GM06990 (cell line): ENCODE results near the gene CLCF1.

Source experiments
- DNase-seq: peaks from one replicate; pipeline ENCODE4 v3.0.0-alpha.2; 2011; ENCODE audit not compliant: insufficient read length; ENCODE audit errors: extremely low read depth
- H3K27me3 ChIP-seq: replicated peaks from 2 replicates; pipeline ENCODE4 v1.6.0; 2011; ENCODE audit warnings: low read length; ENCODE audit not compliant: control insufficient read depth, insufficient read depth
- H3K36me3 ChIP-seq: 2 replicates; pipeline ENCODE4 v1.5.1; 2011; ENCODE audit warnings: low read length; ENCODE audit not compliant: control insufficient read depth, insufficient read depth
- H3K4me3 ChIP-seq: replicated peaks from 2 replicates; pipeline ENCODE4 v1.5.1; 2011; ENCODE audit warnings: low read depth, mild to moderate bottlenecking, control low read depth, low read length
- CTCF ChIP-seq: IDR thresholded peaks from 2 replicates; pipeline ENCODE4 v1.5.1; 2011; ENCODE audit warnings: low read length, control low read depth, mild to moderate bottlenecking, inconsistent platforms; ENCODE audit not compliant: insufficient read depth, poor library complexity, severe bottlenecking

The CLCF1 gene

DNA sequence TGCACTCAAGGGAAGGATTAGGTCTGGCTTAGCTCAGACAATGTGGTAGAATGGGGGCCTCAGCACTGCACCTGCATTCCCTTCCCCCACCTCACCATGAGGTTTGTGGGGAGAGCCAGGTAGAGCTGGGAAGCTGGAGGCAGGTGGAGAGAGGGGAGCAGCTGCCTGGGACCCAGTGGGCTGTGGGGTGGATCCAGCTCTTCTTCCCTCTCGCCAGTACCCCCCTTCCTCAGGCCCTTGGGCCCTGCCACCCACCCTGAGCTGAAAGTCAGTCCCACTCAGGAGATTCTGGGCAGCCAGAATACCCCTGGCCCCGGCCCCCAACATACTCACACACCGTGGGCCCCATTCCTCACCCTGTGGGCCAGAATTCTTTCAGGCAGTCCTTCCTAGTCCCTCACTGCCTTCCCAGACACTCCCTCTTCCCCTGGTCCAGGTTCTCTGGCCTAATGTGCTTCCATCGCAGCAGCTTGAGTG is 17.0 kb downstream of the CLCF1 start:
- Histone ChIP-seq H3K4me3 (peak overlapping the region; percentile 10), H3K36me3 (peaks cover 2% of the 10 kb centered on the region; the same call in 1 of the 2 replicates), H3K27me3 (no peaks in the 10 kb centered on the region)
- no peak for DNase-seq
- TF ChIP-seq CTCF, result no peak

DNA sequence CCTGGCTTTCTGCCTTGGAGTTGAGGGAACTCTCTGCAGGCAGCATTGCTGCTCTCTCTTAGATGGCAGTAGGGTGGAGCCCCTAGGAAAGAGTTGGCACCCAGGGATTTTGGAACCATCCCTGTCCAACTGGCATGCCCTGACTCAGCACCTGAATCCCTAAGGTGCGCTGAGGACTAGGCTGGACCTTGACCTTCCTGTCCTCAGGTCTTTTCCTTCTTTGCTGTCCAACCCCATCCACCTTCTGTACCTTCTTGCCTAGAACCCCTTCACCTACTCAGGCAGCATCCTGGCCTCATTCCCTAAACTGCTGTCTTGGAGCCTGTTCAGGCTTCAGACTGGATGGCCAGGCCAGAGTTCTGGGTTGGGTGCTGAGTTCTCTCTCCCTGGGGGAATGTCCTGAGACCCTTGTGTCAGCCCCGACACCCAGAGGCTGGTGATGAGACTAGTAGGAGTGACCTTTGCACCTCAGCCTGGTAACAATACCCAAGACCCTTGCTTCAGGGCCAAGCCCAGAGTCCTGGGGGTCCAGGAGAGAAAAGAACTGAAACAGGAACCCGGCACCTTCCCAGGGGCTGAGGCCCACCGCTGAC is 17.5 kb downstream of the CLCF1 start:
- no peak for DNase-seq
- TF ChIP-seq CTCF, result no peak
- Histone ChIP-seq H3K36me3 (peaks cover 2% of the 10 kb centered on the region; the same call in 1 of the 2 replicates), H3K4me3 (no peak overlapping the region), H3K27me3 (no peaks in the 10 kb centered on the region)

DNA sequence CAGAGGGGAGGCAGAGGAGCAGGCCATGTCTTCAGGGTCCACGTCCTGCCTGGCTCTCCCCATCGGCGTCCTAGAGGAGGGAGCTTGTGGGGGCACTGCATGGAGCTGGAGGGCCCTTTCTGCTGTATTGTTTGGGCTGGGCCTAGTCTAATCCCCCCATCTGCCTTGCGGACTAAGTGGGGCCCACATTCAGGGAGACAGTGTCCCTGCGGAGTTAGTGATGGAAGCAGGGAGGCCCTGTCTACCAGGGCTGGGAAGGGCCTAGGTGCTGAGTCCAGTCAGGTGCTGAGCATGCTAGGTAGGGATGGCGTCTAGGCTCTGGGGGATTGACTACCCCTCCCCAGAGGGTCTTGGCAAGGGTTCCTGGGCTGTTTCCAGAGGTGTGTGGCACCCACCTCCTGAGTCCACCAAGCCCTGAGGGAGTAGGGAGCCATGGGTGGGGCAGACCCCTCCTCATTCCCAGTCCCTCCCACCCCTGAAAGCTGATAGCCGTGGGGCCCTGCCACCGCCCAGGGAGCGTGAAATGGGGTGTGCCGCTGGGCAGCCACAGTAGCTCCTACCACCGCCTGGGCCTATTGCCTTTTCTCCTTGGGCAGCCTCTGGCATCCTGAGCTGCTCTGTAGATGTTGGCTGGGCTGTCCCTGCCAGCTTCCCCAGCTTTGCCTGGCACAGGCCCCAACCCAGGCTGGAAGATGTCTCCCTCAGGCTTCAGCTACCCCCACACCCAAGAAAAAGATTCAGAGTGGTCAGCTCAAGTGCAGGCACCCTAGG is 18.2 kb downstream of the CLCF1 start:
- Histone ChIP-seq H3K27me3 (no peaks in the 10 kb centered on the region), H3K4me3 (no peak overlapping the region), H3K36me3 (peaks cover 2% of the 10 kb centered on the region; the same call in 1 of the 2 replicates)
- no peak for DNase-seq
- no peak for TF ChIP-seq CTCF

GRCh38 chr11:67354075-67355022 is 19.0 kb downstream of the CLCF1 start:
- Histone ChIP-seq H3K36me3 (peaks cover 2% of the 10 kb centered on the region; the same call in 1 of the 2 replicates), H3K4me3 (peak overlapping the region; percentile 76), H3K27me3 (no peaks in the 10 kb centered on the region)
- no peak for DNase-seq
- TF ChIP-seq CTCF, result no peak

GRCh38 chr11:67353317-67354074 is 19.9 kb downstream of the CLCF1 start, which contains the start of gene POLD4:
TSS of gene POLD4 (minus strand) at chr11:67353546. CDS start at chr11:67353399, 147 bp downstream.
- peaks cover 2% of the 10 kb centered on the region; the same call in 1 of the 2 replicates for H3K36me3 ChIP-seq
- no peaks in the 10 kb centered on the region for H3K27me3 ChIP-seq
- H3K4me3 ChIP-seq, result peak within 1 kb of the TSS; percentile 76
- DNase-seq, result peak; percentile 99
- TF ChIP-seq CTCF, result no peak
